Esophagus squamous epithelium (tissue), 5 donors: ENCODE data around the gene CADM2. TPM values are rescaled to one million over a fixed set of nuclear protein-coding genes. Genes with fewer than 3 reads are reported as not detected.

Experiments
- DNase-seq: peaks from one replicate; lab custom pipeline; 2025; lab: John Stamatoyannopoulos, UW
- H3K27ac ChIP-seq, 4 donors: fragments of 200-600 bp; sonication (generic); one replicate each; pipeline ENCODE4 v1.5.1; 2016 to 2019; ENCODE audit warnings: mild to moderate bottlenecking in 1 of 4
- H3K27me3 ChIP-seq, 4 donors: fragments of 200-600 bp; sonication (generic); 1 replicate in 3 of 4; 2 replicates in 1 of 4; pipeline versions ENCODE4 v1.5.1 to v1.6.0; 2017 to 2021; ENCODE audit warnings: antibody characterized with exemption in 1 of 4
- H3K36me3 ChIP-seq, 3 donors: fragments of 200-600 bp; sonication (generic); one replicate each; pipeline ENCODE4 v1.5.1; 2016 to 2019
- H3K4me1 ChIP-seq, 3 donors: fragments of 200-600 bp; sonication (generic); one replicate each; pipeline ENCODE4 v1.5.1; 2017 to 2019
- H3K4me3 ChIP-seq, 4 donors: fragments of 200-600 bp; sonication (generic); 1 replicate in 3 of 4; 2 replicates in 1 of 4; pipeline ENCODE4 v1.5.1; 2016 to 2019; ENCODE audit warnings: mild to moderate bottlenecking in 2 of 4, moderate library complexity in 1 of 4
- H3K9me3 ChIP-seq, 3 donors: fragments of 200-600 bp; sonication (generic); one replicate each; pipeline ENCODE4 v1.5.1; 2016 to 2019
- POLR2A ChIP-seq, 4 donors: fragments of 450-650 bp; IDR thresholded peaks; one replicate each; pipeline ENCODE4 v1.6.1; 2017; ENCODE audit warnings: antibody characterized with exemption in 4 of 4, mild to moderate bottlenecking in 4 of 4, moderate library complexity in 3 of 4
- WGBS, 2 donors: methylation state at CpG; one replicate each; pipeline ENCODE4 v1.1.5; 2018; 5-methylcytosine and 5-hydroxymethylcytosine counted together
- intact Hi-C: fragments of 100-400 bp; cut with DNase I; formaldehyde crosslinking; loops from one replicate; pipeline ENCODE4 v1.15.0; 2022
- total RNA-seq, 4 donors: library from RNA; depleted of rRNA; stranded (reverse); fragments of >200 nt; gene quantifications; one replicate each; pipeline ENCODE4 v1.1.0, GENCODE V29; 2016
- TF ChIP-seq, protein P1 (sequence below), 6 experiments: fragments of 450-650 bp in 4 of 6; fragments of 200-600 bp in 2 of 6; sonication (generic) in 2 of 6; IDR thresholded peaks; one replicate each; pipeline ENCODE4 v1.5.1; 2016 to 2019; ENCODE audit warnings: antibody characterized with exemption in 6 of 6, mild to moderate bottlenecking in 4 of 6, moderate library complexity in 4 of 6
- donor health status: DM: yes; HTN: yes; CAD: no.

Gene CADM2
- total RNA-seq, 4 donors from 2014 or later: 0.08 to 0.76 (median 0.34) TPM

- no peak for DNase-seq
- Histone ChIP-seq H3K4me3 (no peak overlapping the region), H3K27me3 (no peaks in the 10 kb centered on the region), H3K4me1 (no peaks in the 10 kb centered on the region), H3K9me3 (no peaks in the 10 kb centered on the region), H3K36me3 (no peaks in the 10 kb centered on the region), H3K27ac (no peak overlapping the region)
- intact Hi-C loops: no loop called here
- no peak for TF ChIP-seq POLR2A (IDR thresholded peaks at IDR 0.05)
- TF ChIP-seq, protein P1, sequence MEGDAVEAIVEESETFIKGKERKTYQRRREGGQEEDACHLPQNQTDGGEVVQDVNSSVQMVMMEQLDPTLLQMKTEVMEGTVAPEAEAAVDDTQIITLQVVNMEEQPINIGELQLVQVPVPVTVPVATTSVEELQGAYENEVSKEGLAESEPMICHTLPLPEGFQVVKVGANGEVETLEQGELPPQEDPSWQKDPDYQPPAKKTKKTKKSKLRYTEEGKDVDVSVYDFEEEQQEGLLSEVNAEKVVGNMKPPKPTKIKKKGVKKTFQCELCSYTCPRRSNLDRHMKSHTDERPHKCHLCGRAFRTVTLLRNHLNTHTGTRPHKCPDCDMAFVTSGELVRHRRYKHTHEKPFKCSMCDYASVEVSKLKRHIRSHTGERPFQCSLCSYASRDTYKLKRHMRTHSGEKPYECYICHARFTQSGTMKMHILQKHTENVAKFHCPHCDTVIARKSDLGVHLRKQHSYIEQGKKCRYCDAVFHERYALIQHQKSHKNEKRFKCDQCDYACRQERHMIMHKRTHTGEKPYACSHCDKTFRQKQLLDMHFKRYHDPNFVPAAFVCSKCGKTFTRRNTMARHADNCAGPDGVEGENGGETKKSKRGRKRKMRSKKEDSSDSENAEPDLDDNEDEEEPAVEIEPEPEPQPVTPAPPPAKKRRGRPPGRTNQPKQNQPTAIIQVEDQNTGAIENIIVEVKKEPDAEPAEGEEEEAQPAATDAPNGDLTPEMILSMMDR (IDR thresholded peaks at IDR 0.05): no peak
Measured at GRCh38 chr3:85846940-85847339, 888.2 kb downstream of the CADM2 start.

DNA sequence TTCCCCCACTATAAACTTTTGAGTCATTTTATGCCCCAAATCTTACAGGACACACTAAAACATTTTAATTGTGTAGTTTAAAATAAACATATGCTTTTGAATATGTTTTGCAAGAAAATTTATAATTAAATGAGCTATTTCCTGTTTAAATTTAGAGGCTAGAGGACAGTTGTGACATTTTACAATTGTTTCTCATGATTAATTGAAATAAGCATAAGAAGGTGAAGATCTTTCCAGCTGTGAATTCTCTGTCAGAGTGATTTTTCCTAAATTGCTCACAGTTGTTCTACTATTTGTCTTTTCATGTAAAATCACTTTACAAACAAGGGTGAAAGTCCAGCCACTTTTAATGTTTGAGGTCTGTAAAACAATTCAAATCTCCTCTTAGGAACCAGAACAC is 892.3 kb downstream of the CADM2 start:
- no peaks in the 10 kb centered on the region for H3K4me1 ChIP-seq
- no peaks in the 10 kb centered on the region for H3K9me3 ChIP-seq
- no peak overlapping the region for H3K27ac ChIP-seq
- H3K27me3 ChIP-seq: no peaks in the 10 kb centered on the region
- H3K36me3 ChIP-seq: no peaks in the 10 kb centered on the region
- intact Hi-C loops: no loop called here
- no peak for DNase-seq
- no peak overlapping the region for H3K4me3 ChIP-seq
- TF ChIP-seq POLR2A (IDR thresholded peaks at IDR 0.05): no peak
- TF ChIP-seq, protein P1 (IDR thresholded peaks at IDR 0.05): no peak

GRCh38 chr3:85853805-85854204 is 895.0 kb downstream of the CADM2 start:
- no peak overlapping the region for H3K4me3 ChIP-seq
- no peak for TF ChIP-seq POLR2A (IDR thresholded peaks at IDR 0.05)
- TF ChIP-seq, protein P1 (IDR thresholded peaks at IDR 0.05): no peak
- no peaks in the 10 kb centered on the region for H3K9me3 ChIP-seq
- H3K27me3 ChIP-seq: no peaks in the 10 kb centered on the region
- no peaks in the 10 kb centered on the region for H3K36me3 ChIP-seq
- WGBS, 2 donors: 64 to 71% methylated on average over 2 of the region's 2 CpGs
- no peak for DNase-seq
- H3K4me1 ChIP-seq: no peaks in the 10 kb centered on the region
- no peak overlapping the region for H3K27ac ChIP-seq
- intact Hi-C loops: no loop called here

GRCh38 chr3:85862893-85863455 is 904.2 kb downstream of the CADM2 start:
- intact Hi-C loops: no loop called here
- no peak for TF ChIP-seq POLR2A (IDR thresholded peaks at IDR 0.05)
- TF ChIP-seq, protein P1 (IDR thresholded peaks at IDR 0.05): no peak

GRCh38 chr3:85864896-85865295 is 906.1 kb downstream of the CADM2 start:
- Histone ChIP-seq H3K9me3 (no peaks in the 10 kb centered on the region), H3K4me1 (no peaks in the 10 kb centered on the region), H3K36me3 (no peaks in the 10 kb centered on the region), H3K27me3 (no peaks in the 10 kb centered on the region), H3K27ac (no peak overlapping the region), H3K4me3 (no peak overlapping the region)
- intact Hi-C loops: no loop called here
- DNase-seq: no peak
- TF ChIP-seq, protein P1 (IDR thresholded peaks at IDR 0.05): no peak
- no peak for TF ChIP-seq POLR2A (IDR thresholded peaks at IDR 0.05)
- 50 to 71% methylated on average over 1 of the region's 1 CpG for WGBS, 2 donors

More at GRCh38 chr3:85862893-85863455, 904.2 kb downstream of the CADM2 start:
- no peak for DNase-seq
- Histone ChIP-seq H3K27me3 (no peaks in the 10 kb centered on the region), H3K36me3 (no peaks in the 10 kb centered on the region), H3K4me3 (no peak overlapping the region), H3K9me3 (no peaks in the 10 kb centered on the region), H3K4me1 (no peaks in the 10 kb centered on the region), H3K27ac (no peak overlapping the region)
